HEK293T (cell line): Measurements from ENCODE around the gene TGFBR3L.

Source experiments
- BHLHE40 ChIP-seq: fragments of 450-650 bp; IDR thresholded peaks from 2 replicates; pipeline ENCODE4 v1.6.1; 2016; ENCODE audit warnings: mild to moderate bottlenecking, moderate library complexity, borderline replicate concordance
- CTBP1 ChIP-seq: fragments of 450-650 bp; IDR thresholded peaks from 2 replicates; pipeline ENCODE4 v1.6.1; 2016; ENCODE audit warnings: borderline replicate concordance
- ELF4 ChIP-seq: fragments of 450-650 bp; IDR thresholded peaks from 2 replicates; pipeline ENCODE4 v1.6.1; 2017; ENCODE audit warnings: antibody characterized with exemption
- SP1 ChIP-seq: fragments of 450-650 bp; IDR thresholded peaks from 2 replicates; pipeline ENCODE4 v1.6.1; 2017

DNA sequence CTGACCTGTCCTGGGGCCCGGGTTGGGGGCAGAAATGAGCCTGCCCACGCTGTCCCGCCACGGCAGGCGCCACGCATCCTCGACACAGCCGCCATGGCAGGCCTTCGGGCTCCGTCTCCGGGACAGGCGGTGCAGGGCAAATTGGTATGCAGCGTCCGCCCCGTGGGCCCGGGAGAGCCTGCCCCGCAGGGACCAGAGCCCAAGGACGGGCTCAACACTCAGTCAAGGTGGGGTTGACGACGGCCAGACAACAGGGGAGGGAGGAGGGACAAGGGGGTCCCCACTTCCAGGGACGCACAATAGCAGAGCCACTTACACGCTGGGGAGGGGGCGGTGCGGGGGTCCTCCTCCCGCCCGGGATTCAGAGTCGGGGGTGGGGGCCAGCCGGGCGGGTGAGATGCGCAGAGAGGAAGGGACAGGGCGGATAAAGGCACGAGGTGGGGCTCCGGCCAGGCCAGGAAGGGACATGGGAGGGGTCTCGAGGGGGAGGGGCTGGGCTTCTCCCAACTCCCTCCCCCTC lies 10.1 kb downstream of the TGFBR3L start:
- no peak for TF ChIP-seq SP1
- no peak for TF ChIP-seq ELF4
- TF ChIP-seq BHLHE40, result no peak
- no peak for TF ChIP-seq CTBP1
